GM12873 (cell line): Measurements from ENCODE around the gene SLC8A1.

Source experiments
- TF ChIP-seq, protein P1 (sequence below): IDR thresholded peaks from 2 replicates; pipeline ENCODE4 v1.5.1; 2012; ENCODE audit warnings: low read depth, mild to moderate bottlenecking, moderate library complexity, low read length, control low read depth; ENCODE audit not compliant: insufficient read depth; ENCODE audit errors: missing control alignments

The SLC8A1 gene

GRCh38 chr2:40352703-40353099 lies 99.2 kb downstream of the SLC8A1 start:
- TF ChIP-seq, protein P1, sequence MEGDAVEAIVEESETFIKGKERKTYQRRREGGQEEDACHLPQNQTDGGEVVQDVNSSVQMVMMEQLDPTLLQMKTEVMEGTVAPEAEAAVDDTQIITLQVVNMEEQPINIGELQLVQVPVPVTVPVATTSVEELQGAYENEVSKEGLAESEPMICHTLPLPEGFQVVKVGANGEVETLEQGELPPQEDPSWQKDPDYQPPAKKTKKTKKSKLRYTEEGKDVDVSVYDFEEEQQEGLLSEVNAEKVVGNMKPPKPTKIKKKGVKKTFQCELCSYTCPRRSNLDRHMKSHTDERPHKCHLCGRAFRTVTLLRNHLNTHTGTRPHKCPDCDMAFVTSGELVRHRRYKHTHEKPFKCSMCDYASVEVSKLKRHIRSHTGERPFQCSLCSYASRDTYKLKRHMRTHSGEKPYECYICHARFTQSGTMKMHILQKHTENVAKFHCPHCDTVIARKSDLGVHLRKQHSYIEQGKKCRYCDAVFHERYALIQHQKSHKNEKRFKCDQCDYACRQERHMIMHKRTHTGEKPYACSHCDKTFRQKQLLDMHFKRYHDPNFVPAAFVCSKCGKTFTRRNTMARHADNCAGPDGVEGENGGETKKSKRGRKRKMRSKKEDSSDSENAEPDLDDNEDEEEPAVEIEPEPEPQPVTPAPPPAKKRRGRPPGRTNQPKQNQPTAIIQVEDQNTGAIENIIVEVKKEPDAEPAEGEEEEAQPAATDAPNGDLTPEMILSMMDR = no peak

DNA sequence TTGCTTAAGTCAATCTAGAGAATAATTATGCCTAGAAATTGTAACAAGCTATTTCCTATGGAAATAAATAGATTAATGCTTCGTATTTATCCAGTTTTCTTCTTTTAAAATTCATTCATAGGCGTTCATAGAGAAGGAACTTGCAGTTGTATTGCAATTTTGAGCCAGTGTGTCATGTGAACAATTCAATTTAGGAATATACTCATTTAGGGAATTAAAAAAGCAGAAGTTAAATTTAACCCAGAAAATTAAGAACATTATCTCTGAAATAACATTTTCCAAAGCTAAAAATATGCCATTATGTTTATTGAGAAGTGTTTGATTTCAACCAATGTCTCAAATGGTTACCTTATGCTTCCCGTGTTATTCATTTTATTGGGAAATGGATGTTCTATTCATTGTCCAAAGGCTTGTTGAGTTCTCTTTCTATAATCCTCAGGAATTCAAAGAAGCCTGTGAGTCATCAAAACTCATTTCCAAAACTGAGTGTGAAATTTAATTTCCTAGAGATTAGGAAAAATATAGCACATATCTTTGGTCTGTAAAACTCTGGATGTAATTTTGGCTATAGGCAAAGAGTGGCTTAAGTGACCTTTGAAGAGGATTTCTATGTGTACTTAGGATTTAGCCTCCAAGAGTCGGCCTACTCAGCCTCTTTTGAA lies 99.7 kb downstream of the SLC8A1 start:
- TF ChIP-seq, protein P1 = no peak

DNA sequence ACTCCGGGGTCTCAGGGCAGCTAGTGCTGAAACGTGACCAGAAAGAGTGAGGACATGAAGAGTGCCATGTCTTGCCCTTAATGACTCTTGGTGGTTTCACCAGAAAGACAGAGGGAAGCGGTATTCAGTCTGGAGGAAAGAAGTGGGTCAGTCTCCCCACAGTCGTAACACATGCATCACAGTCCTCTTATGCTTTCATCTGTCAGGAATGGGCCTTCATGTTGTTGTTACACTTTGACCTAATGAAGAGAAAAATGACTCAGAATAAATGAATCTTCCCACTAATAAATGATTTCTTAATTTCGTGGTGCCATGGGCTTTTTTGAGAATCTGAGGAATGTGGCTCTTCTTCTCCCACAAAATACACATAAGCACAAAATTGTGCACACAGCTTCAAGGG lies 103.2 kb downstream of the SLC8A1 start:
- TF ChIP-seq, protein P1 = no peak

- TF ChIP-seq, protein P1 = no peak
These were observed 103.9 kb downstream of the SLC8A1 start for GRCh38 chr2:40348038-40348437.

DNA sequence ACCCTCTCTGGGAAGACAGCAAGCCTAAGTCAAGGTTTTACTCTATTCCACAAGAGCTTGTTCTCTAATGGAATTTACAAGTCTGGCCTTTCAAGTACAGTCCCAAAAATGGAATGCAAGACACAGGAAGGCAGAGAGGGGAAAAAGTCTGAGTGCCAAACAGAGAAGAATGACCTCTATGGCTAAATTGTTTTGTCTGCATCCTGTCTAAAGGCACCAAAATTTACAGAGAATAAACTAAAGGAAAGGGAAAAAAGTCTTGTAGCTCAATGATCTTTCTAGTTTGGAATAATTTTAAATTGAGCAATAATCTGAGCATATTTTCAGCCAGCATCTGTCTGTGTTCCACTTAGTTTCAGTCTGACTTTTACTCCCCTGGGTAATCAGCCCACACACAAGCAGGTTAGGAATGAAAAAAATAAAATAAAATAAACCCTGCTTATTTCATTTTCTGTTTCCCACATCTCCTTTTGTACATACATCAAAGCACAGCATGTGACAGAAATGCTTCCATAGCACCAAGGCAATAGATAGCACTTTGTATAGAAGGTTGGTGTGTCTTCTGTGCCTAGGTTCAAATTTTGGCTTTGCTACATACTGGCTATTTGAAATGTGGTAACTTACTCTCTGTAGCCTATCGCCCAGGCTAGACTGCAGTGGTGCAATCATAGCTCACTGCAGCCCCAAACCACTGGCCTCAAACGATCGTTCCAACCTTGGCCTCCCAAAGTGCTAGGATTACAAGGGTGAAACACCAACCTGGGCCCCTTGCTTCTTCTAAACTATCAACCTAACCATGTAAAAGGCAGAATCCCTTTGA lies 105.1 kb downstream of the SLC8A1 start:
- TF ChIP-seq, protein P1 = no peak

DNA sequence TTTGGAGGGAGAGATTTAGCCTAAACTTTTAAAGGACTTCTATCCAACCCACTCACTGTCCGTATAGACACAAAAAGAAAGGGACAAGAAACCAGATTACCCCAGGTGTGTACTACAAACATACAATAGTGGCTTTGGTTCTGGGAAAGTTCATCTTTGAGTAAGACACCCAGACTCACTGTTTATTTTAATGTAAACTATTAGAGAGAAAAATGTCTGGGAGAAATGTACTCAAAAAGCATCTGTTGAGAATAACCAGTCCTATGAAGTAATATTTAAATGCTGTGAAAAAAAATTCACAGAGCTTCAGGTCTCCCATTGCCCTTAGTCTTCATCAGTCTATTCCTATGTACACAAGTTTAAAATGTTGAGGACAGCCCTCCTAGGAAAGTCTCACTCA lies 107.5 kb downstream of the SLC8A1 start:
- TF ChIP-seq, protein P1 = no peak

- TF ChIP-seq, protein P1 = no peak
These were observed 108.0 kb downstream of the SLC8A1 start for GRCh38 chr2:40343902-40344301.
